MM.1S (cell line): ENCODE measurements around the gene NDRG2.

Experiments used
- DNase-seq: peaks from one replicate; pipeline ENCODE4 v3.0.0-alpha.2; 2015
- H2AFZ ChIP-seq: fragments of 300-600 bp; sonication (generic); 2 replicates; pipeline ENCODE4 v1.6.0; 2016; ENCODE audit warnings: antibody characterized with exemption, low read length
- H3F3A ChIP-seq: fragments of 300-600 bp; sonication (generic); 2 replicates; pipeline ENCODE4 v1.6.1; 2016; ENCODE audit warnings: mild to moderate bottlenecking, antibody characterized with exemption, low read length, moderate library complexity, mixed read lengths; ENCODE audit not compliant: insufficient read depth
- H3K27ac ChIP-seq: fragments of 300-600 bp; sonication (generic); 2 replicates; pipeline ENCODE4 v1.5.1; 2016; ENCODE audit warnings: mild to moderate bottlenecking, low read length
- H3K27me3 ChIP-seq: fragments of 300-600 bp; sonication (generic); replicated peaks from 2 replicates; pipeline ENCODE4 v1.6.0; 2016; ENCODE audit warnings: low read length; ENCODE audit not compliant: insufficient read depth
- H3K36me3 ChIP-seq: fragments of 300-600 bp; sonication (generic); replicated peaks from 2 replicates; pipeline ENCODE4 v1.6.1; 2016; ENCODE audit warnings: mild to moderate bottlenecking, low read length, mixed read lengths; ENCODE audit not compliant: insufficient read depth
- H3K4me1 ChIP-seq: fragments of 300-600 bp; sonication (generic); 2 replicates; pipeline ENCODE4 v1.6.1; 2016; ENCODE audit warnings: low read length, mixed read lengths
- H3K4me2 ChIP-seq: fragments of 300-600 bp; sonication (generic); 2 replicates; pipeline ENCODE4 v1.6.0; 2016; ENCODE audit warnings: low read depth, low read length
- H3K4me3 ChIP-seq: fragments of 300-600 bp; sonication (generic); 2 replicates; pipeline ENCODE4 v1.5.1; 2016; ENCODE audit warnings: low read length, mixed read lengths
- H3K79me2 ChIP-seq: fragments of 300-600 bp; sonication (generic); 2 replicates; pipeline ENCODE4 v1.6.1; 2016; ENCODE audit warnings: mixed run types, low read length, mixed read lengths
- H3K9ac ChIP-seq: fragments of 300-600 bp; sonication (generic); 2 replicates; pipeline ENCODE4 v1.6.1; 2016; ENCODE audit warnings: low read length, mixed read lengths
- H3K9me2 ChIP-seq: fragments of 300-600 bp; sonication (generic); replicated peaks from 2 replicates; pipeline ENCODE4 v1.6.1; 2016; ENCODE audit warnings: mild to moderate bottlenecking, low read length, mixed read lengths; ENCODE audit not compliant: insufficient read depth
- H3K9me3 ChIP-seq: fragments of 300-600 bp; sonication (generic); replicated peaks from 2 replicates; pipeline ENCODE4 v1.6.1; 2016; ENCODE audit warnings: mild to moderate bottlenecking, low read length, mixed read lengths; ENCODE audit not compliant: insufficient read depth
- H4K20me1 ChIP-seq: fragments of 300-600 bp; sonication (generic); 2 replicates; pipeline ENCODE4 v1.6.1; 2016; ENCODE audit warnings: mild to moderate bottlenecking, low read length, moderate library complexity, mixed read lengths; ENCODE audit not compliant: insufficient read depth
- EZH2 ChIP-seq: fragments of 300-600 bp; sonication (generic); optimal IDR thresholded peaks from 2 replicates; pipeline ENCODE3; 2017; ENCODE audit warnings: low read depth, mild to moderate bottlenecking, antibody characterized with exemption, low read length, mixed read lengths
- EZH2phosphoT487 ChIP-seq: fragments of 300-600 bp; sonication (generic); IDR thresholded peaks from 2 replicates; pipeline ENCODE4 v1.6.1; 2018; ENCODE audit warnings: antibody characterized with exemption, low read length
- TF ChIP-seq, protein P1 (sequence below): fragments of 300-600 bp; sonication (generic); IDR thresholded peaks from 2 replicates; pipeline ENCODE4 v1.5.1; 2016; ENCODE audit warnings: antibody characterized with exemption, low read length, mixed read lengths

Gene NDRG2

DNA sequence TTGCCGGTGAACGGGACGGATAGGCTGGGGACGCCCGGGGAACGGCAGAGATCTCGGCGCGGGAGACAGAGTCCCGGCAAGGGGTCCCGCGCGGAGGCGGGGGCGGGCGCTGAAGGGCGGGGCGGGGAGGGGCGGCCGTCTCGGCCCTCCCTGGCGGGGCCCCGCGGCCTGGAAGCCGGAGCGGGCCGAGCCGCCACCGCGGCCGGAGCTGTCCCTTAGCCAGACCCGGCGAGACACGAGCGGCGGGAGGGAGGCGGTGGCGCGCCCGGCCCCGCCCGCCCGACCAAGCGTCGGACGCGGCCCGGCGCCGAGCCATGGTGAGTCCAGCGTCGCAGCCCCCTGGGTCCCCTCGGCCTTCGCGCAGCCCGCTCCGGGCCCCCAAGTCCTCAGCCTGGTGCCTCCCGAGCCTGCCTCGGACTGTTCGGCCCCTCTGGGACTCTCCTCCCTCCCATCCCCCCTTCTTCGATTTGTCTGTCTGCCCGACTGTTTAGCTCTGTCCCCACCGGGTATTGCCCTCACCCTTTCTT is 45.3 kb upstream of the NDRG2 start, which contains the start of gene ARHGEF40:
Gene ARHGEF40 (plus strand): TSS at position 222 of the 527 bp plus-strand sequence. CDS start 93 bp downstream, at position 315.
- Histone ChIP-seq H3F3A (peaks cover 6% of the 10 kb centered on the region; the same call in 1 of the 2 replicates), H3K27me3 (peaks cover 11% of the 10 kb centered on the region), H3K36me3 (no peaks in the 10 kb centered on the region), H3K4me3 (peak within 1 kb of the TSS; percentile 75), H3K9me2 (no peaks in the 10 kb centered on the region), H3K79me2 (no peaks in the 10 kb centered on the region), H3K9ac (peak within 1 kb of the TSS; percentile 33; the same call in 1 of the 2 replicates), H4K20me1 (no peaks in the 10 kb centered on the region), H3K27ac (peak within 1 kb of the TSS; percentile 32; the same call in 1 of the 2 replicates), H3K4me2 (peak within 1 kb of the TSS; percentile 95), H3K4me1 (no peaks in the 10 kb centered on the region), H3K9me3 (no peaks in the 10 kb centered on the region), H2AFZ (peak within 1 kb of the TSS; percentile 56)
- peak; percentile 13 for DNase-seq
- TF ChIP-seq EZH2phosphoT487: no peak
- TF ChIP-seq, protein P1, sequence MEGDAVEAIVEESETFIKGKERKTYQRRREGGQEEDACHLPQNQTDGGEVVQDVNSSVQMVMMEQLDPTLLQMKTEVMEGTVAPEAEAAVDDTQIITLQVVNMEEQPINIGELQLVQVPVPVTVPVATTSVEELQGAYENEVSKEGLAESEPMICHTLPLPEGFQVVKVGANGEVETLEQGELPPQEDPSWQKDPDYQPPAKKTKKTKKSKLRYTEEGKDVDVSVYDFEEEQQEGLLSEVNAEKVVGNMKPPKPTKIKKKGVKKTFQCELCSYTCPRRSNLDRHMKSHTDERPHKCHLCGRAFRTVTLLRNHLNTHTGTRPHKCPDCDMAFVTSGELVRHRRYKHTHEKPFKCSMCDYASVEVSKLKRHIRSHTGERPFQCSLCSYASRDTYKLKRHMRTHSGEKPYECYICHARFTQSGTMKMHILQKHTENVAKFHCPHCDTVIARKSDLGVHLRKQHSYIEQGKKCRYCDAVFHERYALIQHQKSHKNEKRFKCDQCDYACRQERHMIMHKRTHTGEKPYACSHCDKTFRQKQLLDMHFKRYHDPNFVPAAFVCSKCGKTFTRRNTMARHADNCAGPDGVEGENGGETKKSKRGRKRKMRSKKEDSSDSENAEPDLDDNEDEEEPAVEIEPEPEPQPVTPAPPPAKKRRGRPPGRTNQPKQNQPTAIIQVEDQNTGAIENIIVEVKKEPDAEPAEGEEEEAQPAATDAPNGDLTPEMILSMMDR: no peak

DNA sequence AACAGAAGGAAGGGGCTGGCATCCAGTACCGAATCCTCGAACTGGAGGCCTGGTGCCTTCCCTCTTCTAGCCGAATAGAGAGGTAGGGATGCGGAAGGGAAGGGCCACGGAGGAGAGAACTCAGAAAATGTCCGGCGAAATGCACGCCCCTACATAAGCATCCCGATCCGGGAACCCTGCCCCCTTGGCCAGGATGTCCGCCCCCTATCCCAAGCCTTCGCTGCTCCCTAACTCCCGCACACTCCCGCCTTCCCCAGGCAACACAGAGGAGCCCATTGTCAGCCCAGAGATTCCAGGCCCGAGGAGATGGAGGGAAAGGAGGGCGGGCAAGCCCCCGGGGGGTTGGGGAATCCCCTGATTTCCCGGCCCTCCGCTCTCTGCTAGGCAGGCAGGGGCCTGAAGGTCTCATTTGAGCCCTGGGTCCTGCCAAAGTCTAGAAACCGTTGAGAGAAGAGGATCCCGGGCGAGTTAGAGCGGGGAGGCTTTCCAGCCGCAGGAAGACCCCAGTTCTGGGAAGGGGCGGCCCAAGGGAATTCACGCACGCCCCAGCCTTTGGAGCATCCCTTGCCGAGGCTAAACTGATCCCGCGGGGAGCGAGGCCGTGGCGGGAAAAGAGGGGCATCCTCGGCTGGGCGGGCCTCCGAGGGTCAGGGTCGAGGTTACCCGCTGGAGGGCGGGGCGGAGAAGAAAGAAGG is 44.7 kb upstream of the NDRG2 start:
- H3K9me2 ChIP-seq: no peaks in the 10 kb centered on the region
- H2AFZ ChIP-seq: 0 out of 2 replicates have a peak overlapping the region, but pooled peaks have one; percentile 31
- H3K4me3 ChIP-seq: peak overlapping the region; percentile 54
- no peaks in the 10 kb centered on the region for H3K79me2 ChIP-seq
- H3K36me3 ChIP-seq: no peaks in the 10 kb centered on the region
- no peaks in the 10 kb centered on the region for H4K20me1 ChIP-seq
- H3K4me1 ChIP-seq: no peaks in the 10 kb centered on the region
- no peak for DNase-seq
- H3K9ac ChIP-seq: no peak overlapping the region; the same call in 1 of the 2 replicates
- peaks cover 6% of the 10 kb centered on the region; the same call in 1 of the 2 replicates for H3F3A ChIP-seq
- H3K4me2 ChIP-seq: peak overlapping the region; percentile 69
- H3K27ac ChIP-seq: no peak overlapping the region
- no peaks in the 10 kb centered on the region for H3K9me3 ChIP-seq
- TF ChIP-seq, protein P1: no peak
- TF ChIP-seq EZH2phosphoT487 (no peak), EZH2 (no peak)
- H3K27me3 ChIP-seq: peaks cover 11% of the 10 kb centered on the region

DNA sequence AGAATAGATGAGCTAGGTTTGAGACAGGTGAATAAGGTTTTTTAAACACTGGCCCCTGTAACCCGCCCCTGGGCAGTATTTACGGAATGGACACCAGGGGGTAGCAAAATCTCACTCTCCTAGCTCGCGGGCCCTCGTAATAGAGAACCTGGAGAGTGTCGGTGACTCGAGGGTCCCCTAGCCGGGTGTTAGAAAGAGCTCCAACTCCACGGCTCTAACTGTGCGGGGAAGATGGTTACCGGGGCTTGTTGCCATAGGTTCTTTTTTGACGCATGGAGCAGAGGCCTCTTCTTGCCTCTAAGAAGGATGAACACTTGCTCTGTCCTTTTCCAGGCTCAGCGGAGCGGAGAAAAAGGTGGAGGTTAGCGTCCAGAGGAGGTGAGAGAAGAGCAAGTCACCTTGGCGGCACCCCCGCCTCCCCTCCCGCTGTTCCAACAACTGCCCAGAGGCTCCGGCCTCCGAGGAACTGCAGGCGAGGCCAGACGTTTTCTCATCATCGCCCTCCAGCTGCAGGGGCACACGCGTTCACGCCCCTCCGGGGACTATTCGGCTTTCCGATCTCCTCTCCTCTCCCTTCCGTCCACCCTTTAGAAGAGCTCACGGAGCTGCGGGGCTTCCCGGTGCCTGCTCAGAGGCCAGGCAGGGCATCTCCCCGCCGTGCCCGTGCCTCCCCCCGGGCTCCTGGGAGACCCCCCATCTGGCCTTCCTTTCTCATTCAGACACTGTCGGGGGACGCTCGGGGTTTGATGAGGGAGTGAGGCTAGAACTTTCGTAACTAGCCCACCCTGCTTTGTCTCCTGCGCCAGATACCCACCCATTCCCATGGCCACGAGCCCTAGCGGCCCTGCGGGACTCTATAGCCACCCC is 43.9 kb upstream of the NDRG2 start:
- H2AFZ ChIP-seq: no peak overlapping the region
- no peaks in the 10 kb centered on the region for H3K79me2 ChIP-seq
- H3K4me1 ChIP-seq: no peaks in the 10 kb centered on the region
- H3K9me2 ChIP-seq: no peaks in the 10 kb centered on the region
- TF ChIP-seq, protein P1: peak; percentile 45
- no peak for TF ChIP-seq EZH2phosphoT487
- H3K9me3 ChIP-seq: no peaks in the 10 kb centered on the region
- no peak overlapping the region for H3K27ac ChIP-seq
- DNase-seq: peak; percentile 36
- peak overlapping the region; percentile 69 for H3K4me2 ChIP-seq
- no peaks in the 10 kb centered on the region for H4K20me1 ChIP-seq
- H3K4me3 ChIP-seq: peak overlapping the region; percentile 22; the same call in 1 of the 2 replicates
- H3K27me3 ChIP-seq: peaks cover 11% of the 10 kb centered on the region
- no peak overlapping the region for H3K9ac ChIP-seq
- no peaks in the 10 kb centered on the region for H3K36me3 ChIP-seq
- H3F3A ChIP-seq: peaks cover 6% of the 10 kb centered on the region; the same call in 1 of the 2 replicates
